A673 (cell line): Measurements from ENCODE around the gene APBB2. TPM values are rescaled to one million over a fixed set of nuclear protein-coding genes. Genes with fewer than 3 reads are reported as not detected.

Experiments
- BruUV-seq: library from RNA; stranded (reverse); fragments of 400-500 nt; replicated peaks from 2 replicates; lab custom pipeline; 2021; lab: Mats Ljungman, UMichigan
- CTCF ChIA-PET: fragments of 300-600 bp; sonication (Branson Sonifier 250); formaldehyde crosslinking; loops from one replicate; lab custom pipeline; 2022; ENCODE audit warnings: antibody characterized with exemption; lab: Charles Lee
- POLR2A ChIA-PET: fragments of 300-600 bp; sonication (Branson Sonifier 250); formaldehyde crosslinking; loops from one replicate; lab custom pipeline; 2022; ENCODE audit warnings: antibody characterized with exemption; ENCODE audit not compliant: low non-redundant PET; lab: Charles Lee
- DNase-seq: peaks from one replicate; pipeline ENCODE4 v3.0.0-alpha.2; 2015; ENCODE audit warnings: low spot score
- H3K27ac ChIP-seq: fragments of 200-600 bp; sonication (generic); 2 replicates; pipeline ENCODE4 v1.5.1; 2016; ENCODE audit warnings: mixed run types, low read depth, mild to moderate bottlenecking, mixed read lengths, antibody characterized with exemption, low read length; ENCODE audit not compliant: poor library complexity, severe bottlenecking
- H3K27me3 ChIP-seq: fragments of 200-600 bp; sonication (generic); replicated peaks from 2 replicates; pipeline ENCODE4 v1.6.1; 2017; ENCODE audit warnings: mixed run types, low read depth, mild to moderate bottlenecking, mixed read lengths, antibody characterized with exemption, low read length; ENCODE audit not compliant: insufficient read depth, poor library complexity
- H3K36me3 ChIP-seq: fragments of 200-600 bp; sonication (generic); 2 replicates; pipeline ENCODE4 v1.6.1; 2016; ENCODE audit warnings: mixed run types, mild to moderate bottlenecking, mixed read lengths, antibody characterized with exemption, low read length; ENCODE audit not compliant: insufficient read depth, poor library complexity, severe bottlenecking
- H3K4me1 ChIP-seq: fragments of 200-600 bp; sonication (generic); 2 replicates; pipeline ENCODE4 v1.6.1; 2017; ENCODE audit warnings: mixed run types, mild to moderate bottlenecking, mixed read lengths, antibody characterized with exemption, low read length; ENCODE audit not compliant: insufficient read depth, poor library complexity, severe bottlenecking
- H3K4me3 ChIP-seq: fragments of 200-600 bp; sonication (generic); 2 replicates; pipeline ENCODE4 v1.5.1; 2016; ENCODE audit warnings: low read depth, mixed run types, mild to moderate bottlenecking, mixed read lengths, low read length; ENCODE audit not compliant: poor library complexity, severe bottlenecking
- H3K9me3 ChIP-seq: fragments of 200-600 bp; sonication (generic); 2 replicates; pipeline ENCODE4 v1.6.1; 2016; ENCODE audit warnings: mixed run types, low read depth, mild to moderate bottlenecking, mixed read lengths, antibody characterized with exemption, low read length; ENCODE audit not compliant: poor library complexity, severe bottlenecking
- EZH2 ChIP-seq: fragments of 200-600 bp; sonication (generic); IDR thresholded peaks from 2 replicates; pipeline ENCODE4 v1.6.1; 2017; ENCODE audit warnings: borderline replicate concordance, low read depth, mild to moderate bottlenecking, mixed read lengths, antibody characterized with exemption, low read length; ENCODE audit not compliant: poor library complexity, severe bottlenecking
- intact Hi-C: fragments of 100-400 bp; cut with micrococcal nuclease; formaldehyde crosslinking; loops from one replicate; pipeline ENCODE4 v1.10.0; 2022; ENCODE audit not compliant: unreplicated experiment
- total RNA-seq: library from RNA; stranded (reverse); gene quantifications from 2 replicates; pipeline ENCODE4 v1.2.3, GENCODE V29; 2021
- TF ChIP-seq, protein P1 (sequence below): fragments of 300-800, 200-600 bp; sonication (generic); conservative IDR thresholded peaks from 2 replicates; pipeline ENCODE4 v1.5.1; 2017; ENCODE audit warnings: low read depth, mild to moderate bottlenecking, antibody characterized with exemption, low read length, moderate library complexity, mixed read lengths

Gene APBB2
- total RNA-seq, 1 experiment from 2014 or later, result 10.3 TPM

DNA sequence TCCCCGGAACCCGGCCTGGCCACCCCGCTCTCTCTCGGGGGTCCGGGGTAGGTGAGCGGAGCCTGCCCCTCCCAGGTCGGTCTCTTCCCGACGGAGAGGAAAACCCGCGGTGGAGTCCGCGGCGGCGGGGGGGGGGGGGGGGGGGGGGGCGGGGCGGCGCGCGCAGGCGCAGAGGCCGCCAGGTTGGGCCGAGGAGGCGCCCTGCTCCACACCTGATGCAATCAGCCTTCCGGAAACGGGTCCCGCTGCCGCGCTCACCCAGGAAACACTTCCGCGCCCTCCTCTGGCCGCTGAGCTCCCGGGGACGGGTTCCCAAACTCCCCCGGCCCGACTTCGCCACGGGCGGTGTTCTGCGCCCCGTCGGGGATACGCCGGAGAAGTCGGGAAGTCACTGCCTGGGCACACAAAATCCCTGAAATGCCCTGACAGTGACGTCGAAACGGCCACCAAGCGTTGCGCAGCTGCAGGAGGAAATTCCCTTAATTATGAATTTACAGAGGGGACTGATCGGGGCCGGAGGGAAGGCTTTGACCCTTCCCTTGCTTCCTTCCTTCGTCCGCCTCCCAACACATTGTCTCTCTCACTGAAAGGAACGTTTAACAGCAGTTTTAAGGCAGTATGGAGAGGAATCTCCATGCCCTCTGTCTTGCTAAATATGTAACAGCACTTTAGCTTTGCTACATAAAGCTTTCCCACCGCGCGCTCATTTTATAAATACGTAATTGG, 2.1 kb upstream of the APBB2 start:
- peak overlapping the region; percentile 80 for H3K27ac ChIP-seq
- peak; percentile 77 for DNase-seq
- peaks cover 17% of the 10 kb centered on the region for H3K27me3 ChIP-seq
- peak overlapping the region; percentile 62 for H3K4me3 ChIP-seq
- no peaks in the 10 kb centered on the region for H3K36me3 ChIP-seq
- intact Hi-C loops, result loop anchor here (5.0 kb wide), 2 partner anchors 41 to 479 kb away; partner anchors contain the start of gene UCHL1
- TF ChIP-seq, protein P1, sequence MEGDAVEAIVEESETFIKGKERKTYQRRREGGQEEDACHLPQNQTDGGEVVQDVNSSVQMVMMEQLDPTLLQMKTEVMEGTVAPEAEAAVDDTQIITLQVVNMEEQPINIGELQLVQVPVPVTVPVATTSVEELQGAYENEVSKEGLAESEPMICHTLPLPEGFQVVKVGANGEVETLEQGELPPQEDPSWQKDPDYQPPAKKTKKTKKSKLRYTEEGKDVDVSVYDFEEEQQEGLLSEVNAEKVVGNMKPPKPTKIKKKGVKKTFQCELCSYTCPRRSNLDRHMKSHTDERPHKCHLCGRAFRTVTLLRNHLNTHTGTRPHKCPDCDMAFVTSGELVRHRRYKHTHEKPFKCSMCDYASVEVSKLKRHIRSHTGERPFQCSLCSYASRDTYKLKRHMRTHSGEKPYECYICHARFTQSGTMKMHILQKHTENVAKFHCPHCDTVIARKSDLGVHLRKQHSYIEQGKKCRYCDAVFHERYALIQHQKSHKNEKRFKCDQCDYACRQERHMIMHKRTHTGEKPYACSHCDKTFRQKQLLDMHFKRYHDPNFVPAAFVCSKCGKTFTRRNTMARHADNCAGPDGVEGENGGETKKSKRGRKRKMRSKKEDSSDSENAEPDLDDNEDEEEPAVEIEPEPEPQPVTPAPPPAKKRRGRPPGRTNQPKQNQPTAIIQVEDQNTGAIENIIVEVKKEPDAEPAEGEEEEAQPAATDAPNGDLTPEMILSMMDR, result no peak
- no peak for TF ChIP-seq EZH2
- BruUV-seq, result TSS peak; percentile 100
- POLR2A ChIA-PET, result interaction anchor here (0.6 to 1.1 kb wide), 4 partner anchors 12 to 70 kb away, joined by 3 to 29 read pairs (median 6); partner anchors contain the start of gene UCHL1
- peaks cover 21% of the 10 kb centered on the region for H3K4me1 ChIP-seq
- CTCF ChIA-PET, result interaction anchor here (0.5 to 1.0 kb wide), 2 partner anchors 203 to 205 kb away, joined by 3 read pairs; no protein-coding TSS in a partner anchor
- H3K9me3 ChIP-seq, result no peaks in the 10 kb centered on the region

DNA sequence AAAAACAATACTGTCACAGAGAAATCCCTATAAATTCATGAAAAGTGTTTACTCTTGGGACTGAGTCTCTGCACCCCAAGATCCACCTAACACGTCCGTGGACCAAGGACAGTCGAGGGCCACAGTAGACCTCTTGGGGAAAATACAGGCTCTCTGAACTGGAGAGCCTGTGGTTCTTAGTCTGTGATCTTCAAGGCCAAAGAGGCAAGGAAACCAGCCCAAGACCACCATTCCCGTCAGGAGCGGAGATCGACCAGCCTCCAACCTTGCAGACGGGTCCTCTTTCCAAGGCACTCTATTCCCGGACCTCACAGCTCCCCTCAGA, 1.6 kb upstream of the APBB2 start:
- DNase-seq, result no peak
- H3K4me3 ChIP-seq, result peak overlapping the region; percentile 62
- H3K36me3 ChIP-seq, result no peaks in the 10 kb centered on the region
- intact Hi-C loops, result loop anchor here (2.0 to 5.0 kb wide), 3 partner anchors 41 to 479 kb away; partner anchors contain the start of gene UCHL1
- TF ChIP-seq EZH2, result no peak
- TF ChIP-seq, protein P1, result no peak
- H3K27me3 ChIP-seq, result peaks cover 17% of the 10 kb centered on the region
- peak overlapping the region; percentile 80 for H3K27ac ChIP-seq
- no peaks in the 10 kb centered on the region for H3K9me3 ChIP-seq
- peaks cover 21% of the 10 kb centered on the region for H3K4me1 ChIP-seq
- ChIA-PET POLR2A (interaction anchor here (0.6 to 1.1 kb wide), 2 partner anchors 11 to 40 kb away, joined by 5 to 7 read pairs; no protein-coding TSS in a partner anchor), CTCF (interaction anchor here (1.0 kb wide), 1 partner anchor 202 kb away, joined by 3 read pairs; no protein-coding TSS in a partner anchor)
- BruUV-seq, result no TSS peak

DNA sequence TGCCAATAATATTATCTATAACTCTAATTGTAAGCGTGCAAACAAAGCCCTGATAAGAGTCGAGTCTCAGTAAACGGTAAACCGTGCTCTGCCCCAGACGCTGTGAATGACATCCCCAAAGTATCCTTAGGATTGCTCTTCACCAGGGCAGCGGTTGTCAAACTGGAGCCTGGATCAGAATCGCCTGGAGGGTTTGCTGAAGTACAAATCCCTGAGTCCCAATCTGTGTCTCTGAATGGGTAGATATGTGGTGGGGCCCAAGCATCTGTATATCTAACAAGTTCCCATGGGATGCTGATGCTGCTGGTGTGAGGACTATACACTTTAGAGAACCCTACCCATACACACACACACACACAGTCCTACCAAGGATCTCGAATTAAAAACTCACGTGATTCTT, 813 bp upstream of the APBB2 start:
- intact Hi-C loops, result loop anchor here (2.0 to 5.0 kb wide), 3 partner anchors 42 to 478 kb away; partner anchors contain the start of gene UCHL1
- H3K27ac ChIP-seq, result no peak overlapping the region
- ChIA-PET CTCF (interaction anchor here (0.8 to 1.5 kb wide), 2 partner anchors 237 to 239 kb away, joined by 4 to 12 read pairs; no protein-coding TSS in a partner anchor), POLR2A (no interaction called here)
- TF ChIP-seq, protein P1, result no peak
- no peak for TF ChIP-seq EZH2
- H3K4me1 ChIP-seq, result peaks cover 21% of the 10 kb centered on the region
- no TSS peak for BruUV-seq
- H3K9me3 ChIP-seq, result no peaks in the 10 kb centered on the region
- H3K4me3 ChIP-seq, result no peak overlapping the region
- no peaks in the 10 kb centered on the region for H3K36me3 ChIP-seq
- H3K27me3 ChIP-seq, result peaks cover 17% of the 10 kb centered on the region
- no peak for DNase-seq
